ENCODE results near the gene DNASE1. TPM values are rescaled to one million over a fixed set of nuclear protein-coding genes. Genes with fewer than 3 reads are reported as not detected.

The DNASE1 gene
- total RNA-seq, 1 donor from 2014 or later, result 18.4 TPM

- TF ChIP-seq, protein P1, sequence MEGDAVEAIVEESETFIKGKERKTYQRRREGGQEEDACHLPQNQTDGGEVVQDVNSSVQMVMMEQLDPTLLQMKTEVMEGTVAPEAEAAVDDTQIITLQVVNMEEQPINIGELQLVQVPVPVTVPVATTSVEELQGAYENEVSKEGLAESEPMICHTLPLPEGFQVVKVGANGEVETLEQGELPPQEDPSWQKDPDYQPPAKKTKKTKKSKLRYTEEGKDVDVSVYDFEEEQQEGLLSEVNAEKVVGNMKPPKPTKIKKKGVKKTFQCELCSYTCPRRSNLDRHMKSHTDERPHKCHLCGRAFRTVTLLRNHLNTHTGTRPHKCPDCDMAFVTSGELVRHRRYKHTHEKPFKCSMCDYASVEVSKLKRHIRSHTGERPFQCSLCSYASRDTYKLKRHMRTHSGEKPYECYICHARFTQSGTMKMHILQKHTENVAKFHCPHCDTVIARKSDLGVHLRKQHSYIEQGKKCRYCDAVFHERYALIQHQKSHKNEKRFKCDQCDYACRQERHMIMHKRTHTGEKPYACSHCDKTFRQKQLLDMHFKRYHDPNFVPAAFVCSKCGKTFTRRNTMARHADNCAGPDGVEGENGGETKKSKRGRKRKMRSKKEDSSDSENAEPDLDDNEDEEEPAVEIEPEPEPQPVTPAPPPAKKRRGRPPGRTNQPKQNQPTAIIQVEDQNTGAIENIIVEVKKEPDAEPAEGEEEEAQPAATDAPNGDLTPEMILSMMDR (IDR thresholded peaks at IDR 0.05), result no peak
Observed at GRCh38 chr16:3701531-3701930, 47.0 kb downstream of the DNASE1 start.

GRCh38 chr16:3702082-3702481, 47.6 kb downstream of the DNASE1 start:
- intact Hi-C loops (cut with DNase I), result no loop called here
- no peak overlapping the region for H3K27ac ChIP-seq
- H3K27me3 ChIP-seq, result no peaks in the 10 kb centered on the region
- TF ChIP-seq, protein P1 (IDR thresholded peaks at IDR 0.05), result no peak
- no peak for DNase-seq
- ATAC-seq, result no peak
- no peaks in the 10 kb centered on the region for H3K9me3 ChIP-seq
- H3K4me1 ChIP-seq, result no peaks in the 10 kb centered on the region
- no peaks in the 10 kb centered on the region for H3K36me3 ChIP-seq
- no peak overlapping the region for H3K4me3 ChIP-seq

More at GRCh38 chr16:3701531-3701930, 47.0 kb downstream of the DNASE1 start:
- H3K9me3 ChIP-seq, result no peaks in the 10 kb centered on the region
- ATAC-seq (no peak), DNase-seq (no peak)
- no peaks in the 10 kb centered on the region for H3K27me3 ChIP-seq
- H3K27ac ChIP-seq, result no peak overlapping the region
- H3K4me1 ChIP-seq, result no peaks in the 10 kb centered on the region
- no peaks in the 10 kb centered on the region for H3K36me3 ChIP-seq
- H3K4me3 ChIP-seq, result no peak overlapping the region
- intact Hi-C loops (cut with DNase I), result no loop called here

DNA sequence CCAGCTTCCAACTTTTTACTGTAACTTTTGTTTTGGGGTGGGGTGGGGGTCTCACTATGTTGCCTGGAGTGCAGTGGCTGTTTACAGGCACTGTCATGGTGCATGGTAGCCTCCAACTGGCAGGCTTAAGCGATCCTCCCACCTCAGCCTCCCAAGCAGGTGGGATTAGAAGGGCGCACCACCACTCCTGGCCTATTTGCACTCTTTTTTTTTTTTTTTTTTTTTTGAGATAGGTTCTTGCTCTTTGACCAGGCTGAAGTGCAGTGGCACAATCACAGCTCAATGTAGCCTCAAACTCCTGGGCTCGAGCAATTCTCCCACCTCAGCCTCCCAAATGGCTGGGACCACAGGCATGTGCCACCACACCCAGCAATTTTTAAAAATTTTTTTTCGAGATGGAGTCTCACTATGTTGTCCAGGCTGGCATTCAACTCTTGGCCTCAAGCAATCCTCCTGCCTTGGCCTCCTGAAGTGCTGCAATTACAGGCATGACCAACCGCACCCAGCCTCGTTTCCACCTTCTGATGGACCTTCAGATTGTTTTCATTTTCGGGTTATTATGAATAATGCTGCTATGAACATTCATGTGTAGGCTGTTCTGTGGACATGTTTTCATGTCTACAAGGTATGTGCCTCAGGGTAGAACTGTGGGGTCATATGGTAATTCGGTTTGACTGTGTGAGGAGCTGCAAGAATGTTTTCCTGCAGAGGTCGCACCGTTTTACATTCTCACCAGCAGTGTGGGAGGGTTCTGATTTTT, 51.9 kb downstream of the DNASE1 start:
- H3K9me3 ChIP-seq, result no peaks in the 10 kb centered on the region
- no peak for ATAC-seq
- no peak overlapping the region for H3K4me3 ChIP-seq
- H3K4me1 ChIP-seq, result no peaks in the 10 kb centered on the region
- intact Hi-C loops (cut with DNase I), result no loop called here
- no peaks in the 10 kb centered on the region for H3K27me3 ChIP-seq
- TF ChIP-seq, protein P1 (IDR thresholded peaks at IDR 0.05), result no peak
- no peaks in the 10 kb centered on the region for H3K36me3 ChIP-seq
- no peak overlapping the region for H3K27ac ChIP-seq
- no peak for DNase-seq

Other genes starting within 250 kb of the DNASE1 start
- gene ZNF597, start 211.2 kb upstream of the DNASE1 start, total RNA-seq, result 5.1 TPM
- 56.2 TPM for gene NAA60, start 211.0 kb upstream of the DNASE1 start, total RNA-seq
- gene C16orf90, start 159.2 kb upstream of the DNASE1 start, total RNA-seq, result not detected
- gene CLUAP1, start 153.7 kb upstream of the DNASE1 start, total RNA-seq, result 23.3 TPM
- gene NLRC3, start 77.3 kb upstream of the DNASE1 start, total RNA-seq, result 5.5 TPM
- gene SLX4, start 43.1 kb upstream of the DNASE1 start, total RNA-seq, result 5.1 TPM
- 67.0 TPM for gene TRAP1, start 62.8 kb downstream of the DNASE1 start, total RNA-seq
- 72.8 TPM for gene CREBBP, start 226.0 kb downstream of the DNASE1 start, total RNA-seq

Data from upper lobe of right lung (tissue), 1 donor.